Astrocyte of the cerebellum (primary cell): ENCODE measurements around the gene NOL4L.

Experiments used
- DNase-seq: peaks from one replicate; pipeline ENCODE4 v3.0.0-alpha.2; 2011; ENCODE audit warnings: low read depth
- H3K4me3 ChIP-seq: 2 replicates; pipeline ENCODE4 v1.5.1; 2011; ENCODE audit warnings: mild to moderate bottlenecking, low read depth, low read length, moderate library complexity
- in situ Hi-C: cut with HindIII; loops from 2 replicates; pipeline ENCODE4 v1.10.0; 2017; ENCODE audit warnings: low sequenced_read_pairs
- TF ChIP-seq, protein P1 (sequence below): IDR thresholded peaks from 2 replicates; pipeline ENCODE4 v1.5.1; 2012; ENCODE audit warnings: low read length, low read depth, moderate library complexity, mild to moderate bottlenecking; ENCODE audit errors: missing control alignments

The NOL4L gene

DNA sequence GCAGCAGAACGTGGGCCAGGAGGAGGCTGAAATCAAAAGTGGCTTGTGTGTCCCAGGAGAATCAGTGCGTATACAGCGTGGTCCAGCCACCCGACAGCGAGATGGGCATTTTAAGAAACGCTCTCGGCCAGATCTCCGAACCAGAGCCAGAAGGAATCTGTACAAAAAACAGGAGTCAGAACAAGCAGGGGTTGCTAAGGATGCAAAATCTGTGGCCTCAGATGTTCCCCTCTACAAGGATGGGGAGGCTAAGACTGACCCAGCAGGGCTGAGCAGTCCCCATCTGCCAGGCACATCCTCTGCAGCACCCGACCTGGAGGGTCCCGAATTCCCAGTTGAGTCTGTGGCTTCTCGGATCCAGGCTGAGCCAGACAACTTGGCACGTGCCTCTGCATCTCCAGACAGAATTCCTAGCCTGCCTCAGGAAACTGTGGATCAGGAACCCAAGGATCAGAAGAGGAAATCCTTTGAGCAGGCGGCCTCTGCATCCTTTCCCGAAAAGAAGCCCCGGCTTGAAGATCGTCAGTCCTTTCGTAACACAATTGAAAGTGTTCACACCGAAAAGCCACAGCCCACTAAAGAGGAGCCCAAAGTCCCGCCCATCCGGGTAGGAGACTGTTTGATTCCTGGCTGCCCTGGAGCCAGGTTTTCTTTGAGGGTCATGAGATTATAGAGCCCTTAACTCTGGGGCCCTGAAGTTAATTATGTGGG lies 151.7 kb downstream of the NOL4L start:
- TF ChIP-seq, protein P1, sequence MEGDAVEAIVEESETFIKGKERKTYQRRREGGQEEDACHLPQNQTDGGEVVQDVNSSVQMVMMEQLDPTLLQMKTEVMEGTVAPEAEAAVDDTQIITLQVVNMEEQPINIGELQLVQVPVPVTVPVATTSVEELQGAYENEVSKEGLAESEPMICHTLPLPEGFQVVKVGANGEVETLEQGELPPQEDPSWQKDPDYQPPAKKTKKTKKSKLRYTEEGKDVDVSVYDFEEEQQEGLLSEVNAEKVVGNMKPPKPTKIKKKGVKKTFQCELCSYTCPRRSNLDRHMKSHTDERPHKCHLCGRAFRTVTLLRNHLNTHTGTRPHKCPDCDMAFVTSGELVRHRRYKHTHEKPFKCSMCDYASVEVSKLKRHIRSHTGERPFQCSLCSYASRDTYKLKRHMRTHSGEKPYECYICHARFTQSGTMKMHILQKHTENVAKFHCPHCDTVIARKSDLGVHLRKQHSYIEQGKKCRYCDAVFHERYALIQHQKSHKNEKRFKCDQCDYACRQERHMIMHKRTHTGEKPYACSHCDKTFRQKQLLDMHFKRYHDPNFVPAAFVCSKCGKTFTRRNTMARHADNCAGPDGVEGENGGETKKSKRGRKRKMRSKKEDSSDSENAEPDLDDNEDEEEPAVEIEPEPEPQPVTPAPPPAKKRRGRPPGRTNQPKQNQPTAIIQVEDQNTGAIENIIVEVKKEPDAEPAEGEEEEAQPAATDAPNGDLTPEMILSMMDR, result no peak
- H3K4me3 ChIP-seq, result no peak overlapping the region
- no peak for DNase-seq
- in situ Hi-C loops, result no loop called here

DNA sequence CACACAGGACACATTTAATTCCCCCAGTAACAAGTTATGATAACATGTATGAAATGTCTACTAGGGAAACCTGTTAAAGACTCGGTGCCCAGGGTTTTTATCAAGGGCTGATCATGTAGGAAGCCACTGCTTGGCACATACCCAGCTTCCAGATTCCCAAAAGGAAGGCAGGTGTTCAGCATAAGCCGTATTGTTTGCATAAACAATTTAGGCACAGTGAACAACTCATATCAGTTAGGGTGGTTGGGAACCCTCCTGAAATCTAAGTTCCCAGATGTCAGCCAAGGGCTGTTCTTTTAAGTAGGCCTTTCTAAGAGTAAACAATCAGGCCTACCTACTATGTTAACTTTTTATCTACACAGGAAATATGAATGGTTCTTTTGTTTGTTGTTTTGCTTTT lies 152.9 kb downstream of the NOL4L start:
- in situ Hi-C loops, result no loop called here
- TF ChIP-seq, protein P1, result no peak
- H3K4me3 ChIP-seq, result no peak overlapping the region
- no peak for DNase-seq

DNA sequence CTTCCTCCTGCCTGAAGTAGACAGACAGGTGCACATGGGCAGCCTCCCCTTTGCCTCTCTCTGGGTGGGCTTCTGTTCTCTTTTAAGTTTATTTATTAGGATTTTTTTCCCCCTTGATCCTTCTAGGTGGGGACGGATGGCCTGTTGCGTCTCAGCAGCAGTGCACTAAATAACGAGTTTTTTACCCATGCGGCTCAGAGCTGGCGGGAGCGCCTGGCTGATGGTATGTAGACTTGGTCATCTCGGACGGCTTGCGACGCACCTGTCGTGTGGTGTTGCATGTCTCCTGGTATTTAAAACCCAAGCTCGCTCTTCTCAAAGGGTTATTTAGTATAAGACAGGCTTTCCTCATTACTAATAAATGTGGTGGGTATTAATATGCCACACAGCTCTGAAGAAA lies 153.7 kb downstream of the NOL4L start:
- in situ Hi-C loops, result no loop called here
- TF ChIP-seq, protein P1, result no peak
- no peak for DNase-seq
- H3K4me3 ChIP-seq, result no peak overlapping the region

DNA sequence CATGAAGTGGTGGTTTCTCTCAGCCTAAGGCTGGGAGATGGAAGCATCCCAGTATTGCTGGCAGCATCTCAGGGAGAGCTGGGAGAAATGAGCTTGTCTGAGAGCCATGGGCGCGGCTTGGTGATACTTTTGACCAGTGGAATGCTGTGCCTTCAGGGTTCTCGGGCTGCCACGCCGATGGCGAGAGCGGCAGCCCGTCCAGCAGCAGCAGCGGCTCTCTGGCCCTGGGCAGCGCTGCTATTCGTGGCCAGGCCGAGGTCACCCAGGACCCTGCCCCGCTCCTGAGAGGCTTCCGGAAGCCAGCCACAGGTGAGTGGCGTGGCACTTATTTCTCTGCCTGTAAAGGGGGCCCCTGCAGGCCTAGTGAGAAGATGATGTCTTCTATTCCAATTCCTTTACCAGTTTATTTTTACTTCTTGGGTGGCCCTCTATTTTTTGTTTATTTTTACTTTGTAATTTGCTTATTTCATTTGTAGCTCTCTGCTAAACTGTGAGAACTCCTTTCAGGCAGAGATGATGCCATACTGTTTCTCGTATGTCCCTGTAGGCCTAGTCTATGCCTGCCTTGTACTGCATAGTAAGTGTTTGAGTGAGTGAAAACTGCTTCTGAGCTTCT lies 155.3 kb downstream of the NOL4L start:
- no peak for DNase-seq
- TF ChIP-seq, protein P1, result no peak
- in situ Hi-C loops, result no loop called here
- no peak overlapping the region for H3K4me3 ChIP-seq

DNA sequence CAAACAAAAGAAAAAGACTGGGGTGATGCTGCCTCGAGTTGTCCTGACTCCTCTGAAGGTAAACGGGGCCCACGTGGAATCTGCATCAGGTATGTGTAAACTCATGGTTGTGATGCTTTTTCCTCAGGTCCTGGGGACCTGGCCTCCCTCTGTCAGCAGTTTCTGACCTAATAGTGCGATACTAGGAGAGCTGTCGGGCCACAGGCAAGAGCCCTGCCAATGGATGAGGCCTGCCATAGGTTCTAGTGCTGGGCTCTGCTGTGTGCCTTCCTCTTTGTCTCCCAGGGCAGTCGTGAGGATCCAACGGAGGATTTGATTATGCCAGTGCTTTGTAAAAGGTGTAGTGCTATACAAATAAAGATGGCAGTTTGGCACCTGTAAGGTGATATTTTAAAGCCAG lies 155.8 kb downstream of the NOL4L start:
- in situ Hi-C loops, result no loop called here
- H3K4me3 ChIP-seq, result no peak overlapping the region
- DNase-seq, result no peak
- TF ChIP-seq, protein P1, result no peak

DNA sequence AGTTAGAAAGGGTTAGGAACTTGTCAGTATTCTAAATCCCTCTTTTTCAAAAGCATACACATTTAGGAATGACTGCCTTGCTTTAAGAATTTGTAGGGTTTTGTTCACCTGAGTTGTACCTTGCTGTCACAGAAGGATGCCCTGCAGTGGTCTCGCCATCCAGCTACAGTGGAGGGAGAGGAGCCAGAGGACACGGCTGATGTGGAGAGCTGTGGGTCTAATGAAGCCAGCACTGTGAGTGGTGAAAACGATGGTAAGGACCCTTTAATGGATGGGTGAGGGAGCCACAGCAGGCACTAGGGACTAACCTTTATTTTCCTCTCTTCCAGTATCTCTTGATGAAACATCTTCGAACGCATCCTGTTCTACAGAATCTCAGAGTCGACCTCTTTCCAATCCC lies 157.1 kb downstream of the NOL4L start:
- H3K4me3 ChIP-seq, result no peak overlapping the region
- in situ Hi-C loops, result no loop called here
- TF ChIP-seq, protein P1, result no peak
- no peak for DNase-seq
